HG02852 (cell line): ENCODE measurements around the gene CRELD2.

Experiments used
- ATAC-seq: cut with Tn5 transposase; IDR thresholded peaks from one replicate; pipeline ENCODE4 v1.9.1; 2021; ENCODE audit warnings: mild to moderate bottlenecking, moderate library complexity; ENCODE audit not compliant: unreplicated experiment

The CRELD2 gene

GRCh38 chr22:49928555-49929210 is 10.2 kb downstream of the CRELD2 start:
- ATAC-seq = no peak

GRCh38 chr22:49929211-49929979 is 11.0 kb downstream of the CRELD2 start:
- no peak for ATAC-seq

GRCh38 chr22:49929994-49930575 is 11.7 kb downstream of the CRELD2 start:
- no peak for ATAC-seq

- no peak for ATAC-seq
Measured at GRCh38 chr22:49930596-49931412, 12.4 kb downstream of the CRELD2 start.

- no peak for ATAC-seq
Measured at GRCh38 chr22:49933236-49934159, 15.1 kb downstream of the CRELD2 start.

- ATAC-seq = no peak
Measured at GRCh38 chr22:49934160-49934890, 15.9 kb downstream of the CRELD2 start.

GRCh38 chr22:49934891-49935557 is 16.6 kb downstream of the CRELD2 start:
- ATAC-seq = no peak

- no peak for ATAC-seq
Measured at GRCh38 chr22:49935561-49935960, 17.1 kb downstream of the CRELD2 start.

- ATAC-seq = peak; percentile 60
Measured at GRCh38 chr22:49936018-49936972, 17.9 kb downstream of the CRELD2 start.

GRCh38 chr22:49936973-49937757 is 18.7 kb downstream of the CRELD2 start:
- ATAC-seq = no peak

GRCh38 chr22:49937758-49938564 is 19.5 kb downstream of the CRELD2 start:
- no peak for ATAC-seq

GRCh38 chr22:49938565-49939136 is 20.2 kb downstream of the CRELD2 start:
- ATAC-seq = no peak

- ATAC-seq = no peak
Measured at GRCh38 chr22:49941507-49942316, 23.3 kb downstream of the CRELD2 start.

- ATAC-seq = no peak
Measured at GRCh38 chr22:49942565-49943404, 24.4 kb downstream of the CRELD2 start.
